ENCODE measurements around the gene CELSR1.
"Not testable (repeated sequence)": the region's sequence is repeated elsewhere in the genome, so short reads cannot be mapped to it uniquely, and the experiment has no call there.

Gene CELSR1

DNA sequence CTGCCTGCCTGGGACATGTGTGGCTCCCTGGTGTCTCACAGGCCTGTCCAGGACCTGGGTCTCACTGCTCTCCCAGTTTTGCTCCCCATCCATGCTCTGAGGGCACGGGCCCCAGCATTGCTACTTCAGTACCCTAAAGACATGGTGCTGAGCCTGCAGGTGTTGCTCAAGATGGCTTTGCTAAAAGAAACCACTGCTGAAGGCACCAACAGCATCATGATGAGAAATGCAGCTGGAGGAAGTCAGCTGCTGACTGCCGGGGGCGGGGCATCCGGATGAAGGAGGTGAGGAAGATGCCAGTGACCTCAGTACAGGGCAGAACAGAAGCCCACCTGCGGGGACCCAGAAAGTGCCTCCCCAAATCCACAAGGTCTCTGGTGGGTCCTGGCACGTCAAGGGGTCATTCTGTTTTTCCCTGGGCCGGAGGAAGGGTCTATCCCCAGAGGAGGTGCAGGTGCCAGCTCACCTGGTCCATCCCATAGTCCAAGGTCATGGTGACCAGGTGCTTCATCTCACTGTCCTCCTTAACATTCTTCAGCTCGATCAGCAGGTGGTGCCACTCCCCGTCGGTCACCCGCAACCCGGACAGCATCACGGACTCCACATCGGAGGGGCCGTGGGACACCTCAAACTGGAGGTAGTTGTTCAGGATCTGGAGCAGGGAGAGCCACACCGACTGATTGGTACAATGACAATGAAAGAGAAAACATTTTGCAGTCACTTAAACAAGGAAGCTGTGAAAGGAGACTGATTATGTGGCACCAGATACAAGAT, 138.0 kb downstream of the CELSR1 start:
- TF ChIP-seq CTCF (IDR thresholded peaks at IDR 0.05) = no peak
- Histone ChIP-seq H3K27ac (no peak overlapping the region), H3K4me3 (no peak overlapping the region)
- DNase-seq (ENCODE audit: low spot score) = no peak

- Histone ChIP-seq H3K4me3 (no peak overlapping the region), H3K27ac (no peak overlapping the region)
- DNase-seq (ENCODE audit: low spot score) = no peak
- TF ChIP-seq CTCF (IDR thresholded peaks at IDR 0.05) = no peak
These were observed 139.5 kb downstream of the CELSR1 start for GRCh38 chr22:46397951-46398350.

GRCh38 chr22:46397514-46397913, 139.9 kb downstream of the CELSR1 start:
- DNase-seq (ENCODE audit: low spot score) = no peak
- Histone ChIP-seq H3K27ac (no peak overlapping the region), H3K4me3 (no peak overlapping the region)
- TF ChIP-seq CTCF (IDR thresholded peaks at IDR 0.05) = no peak

DNA sequence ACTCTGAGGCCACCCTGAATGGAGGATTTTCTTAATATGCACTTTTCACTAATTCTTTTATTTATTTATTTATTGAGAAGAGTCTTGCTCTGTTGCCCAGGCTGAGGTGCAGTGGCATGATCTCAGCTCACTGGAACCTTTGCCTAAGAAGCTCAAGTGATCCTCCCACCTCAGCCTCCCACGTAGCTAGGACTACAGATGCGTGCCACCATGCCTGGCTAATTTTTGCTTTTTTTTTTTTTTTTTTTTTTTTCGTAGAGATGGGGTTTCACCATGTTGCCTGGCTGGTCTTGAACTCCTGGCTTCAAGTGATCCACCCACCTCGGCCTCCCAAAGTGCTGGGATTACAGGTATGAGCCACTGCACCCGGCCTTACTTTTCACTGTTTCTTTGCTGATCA, 140.4 kb downstream of the CELSR1 start:
- DNase-seq (ENCODE audit: low spot score); H3K27ac ChIP-seq; H3K4me3 ChIP-seq: not testable (repeated sequence)

DNA sequence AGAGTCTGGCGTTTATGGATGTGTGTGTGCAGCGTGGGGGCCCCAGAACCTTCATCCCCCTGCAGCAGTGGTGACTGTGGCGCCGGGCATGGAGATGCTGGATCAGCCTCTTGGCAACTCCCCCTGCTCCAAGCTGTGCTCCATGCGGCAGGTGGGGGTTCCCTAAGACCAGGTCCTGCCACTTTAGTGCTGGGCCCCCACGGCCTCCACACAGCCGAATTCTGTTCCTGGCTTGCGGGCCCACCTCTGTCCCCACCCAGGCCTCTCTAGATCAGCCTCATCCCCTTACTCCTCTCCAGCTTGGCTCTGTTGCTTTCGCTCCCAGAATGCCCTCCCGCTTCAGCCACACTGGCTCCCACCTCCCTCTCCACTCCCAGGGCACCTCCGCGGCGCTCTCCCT, 142.3 kb downstream of the CELSR1 start:
- no peak for TF ChIP-seq CTCF (IDR thresholded peaks at IDR 0.05)
- DNase-seq (ENCODE audit: low spot score) = no peak
- Histone ChIP-seq H3K4me3 (no peak overlapping the region), H3K27ac (no peak overlapping the region)

DNA sequence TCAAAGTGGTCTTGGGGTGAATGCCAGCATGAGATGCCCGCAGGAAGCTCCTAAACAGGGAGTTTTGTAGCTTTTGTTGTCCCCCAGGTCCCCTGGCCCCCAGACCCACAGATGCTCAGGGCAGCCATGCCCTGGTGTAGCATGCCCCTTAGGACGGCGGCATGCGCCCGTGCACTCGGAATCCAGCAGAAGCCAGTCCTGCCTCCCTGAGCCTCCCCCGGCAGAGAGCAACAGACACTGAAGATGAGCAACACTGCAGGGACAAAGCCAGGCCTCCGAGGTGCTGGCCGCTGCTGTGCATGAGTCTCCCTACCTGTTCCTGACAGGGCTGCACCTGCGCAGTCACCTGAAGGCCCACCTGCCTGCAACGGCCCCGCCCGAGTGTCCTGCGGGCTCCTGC, 142.8 kb downstream of the CELSR1 start:
- DNase-seq (ENCODE audit: low spot score) = no peak
- H3K4me3 ChIP-seq = no peak overlapping the region
- TF ChIP-seq CTCF (IDR thresholded peaks at IDR 0.05) = no peak
- no peak overlapping the region for H3K27ac ChIP-seq

- no peak for DNase-seq (ENCODE audit: low spot score)
- no peak overlapping the region for H3K4me3 ChIP-seq
- no peak for TF ChIP-seq CTCF (IDR thresholded peaks at IDR 0.05)
- no peak overlapping the region for H3K27ac ChIP-seq
These were observed 143.5 kb downstream of the CELSR1 start for GRCh38 chr22:46393873-46394272.

All from coronary artery (tissue), 2 donors.